HepG2 (cell line): ENCODE measurements around the gene ZNF764. TPM values are rescaled to one million over a fixed set of nuclear protein-coding genes. Genes with fewer than 3 reads are reported as not detected.

Experiments used
- ATF2 ChIP-seq: sonication (generic); formaldehyde crosslinking; IDR thresholded peaks from 2 replicates; pipeline ENCODE4 v1.4.0; 2020; ENCODE audit warnings: missing genetic modification reagents
- CENPT ChIP-seq: sonication (generic); formaldehyde crosslinking; IDR thresholded peaks from 2 replicates; pipeline ENCODE4 v1.8.0; 2022; ENCODE audit warnings: low read depth, mild to moderate bottlenecking, moderate library complexity, missing genetic modification reagents
- ELK4 ChIP-seq: sonication (generic); formaldehyde crosslinking; IDR thresholded peaks from 2 replicates; pipeline ENCODE4 v1.9.0; 2021; ENCODE audit warnings: missing genetic modification reagents, borderline replicate concordance
- FOXC1 ChIP-seq: sonication (generic); formaldehyde crosslinking; IDR thresholded peaks from 2 replicates; pipeline ENCODE4 v1.8.0; 2022; ENCODE audit warnings: mild to moderate bottlenecking, missing genetic modification reagents, borderline replicate concordance
- HIC2 ChIP-seq: sonication (generic); formaldehyde crosslinking; IDR thresholded peaks from 2 replicates; pipeline ENCODE4 v1.9.0; 2022; ENCODE audit warnings: low read depth, missing genetic modification reagents
- IKZF1 ChIP-seq: fragments of 450-650 bp; IDR thresholded peaks from 2 replicates; pipeline ENCODE4 v1.7.1; 2016
- ISX ChIP-seq: sonication (generic); formaldehyde crosslinking; conservative IDR thresholded peaks from 2 replicates; pipeline ENCODE4 v1.5.0; 2020; ENCODE audit warnings: missing genetic modification reagents
- JUNB ChIP-seq: sonication (generic); formaldehyde crosslinking; IDR thresholded peaks from 2 replicates; pipeline ENCODE4 v1.8.0; 2022; ENCODE audit warnings: missing genetic modification reagents, mild to moderate bottlenecking, borderline replicate concordance
- KDM6A ChIP-seq: IDR thresholded peaks from 2 replicates; pipeline ENCODE4 v1.6.1; 2016; ENCODE audit warnings: low read depth
- MAFF ChIP-seq: IDR thresholded peaks from 2 replicates; pipeline ENCODE4 v1.6.1; 2011; ENCODE audit warnings: low read depth, low read length, improper control_type of control experiment
- RFX3 ChIP-seq: IDR thresholded peaks from 2 replicates; pipeline ENCODE4 v1.6.1; 2016; ENCODE audit warnings: missing biosample characterization, missing genetic modification reagents
- SIN3B ChIP-seq: fragments of 150-350 bp; IDR thresholded peaks from 2 replicates; pipeline ENCODE4 v1.6.1; 2014; ENCODE audit warnings: low read length
- SNAI1 ChIP-seq: sonication (generic); formaldehyde crosslinking; IDR thresholded peaks from 2 replicates; pipeline ENCODE4 v1.5.0; 2020; ENCODE audit warnings: mild to moderate bottlenecking, missing genetic modification reagents, borderline replicate concordance
- SNRNP70 ChIP-seq: fragments of 200-400 bp; formaldehyde crosslinking; IDR thresholded peaks from 2 replicates; pipeline ENCODE4 v1.6.1; 2017; ENCODE audit warnings: mild to moderate bottlenecking, low read depth, low read length, moderate library complexity
- SRSF9 ChIP-seq: fragments of 200-400 bp; formaldehyde crosslinking; IDR thresholded peaks from 2 replicates; pipeline ENCODE4 v1.6.1; 2018; ENCODE audit warnings: borderline replicate concordance, mild to moderate bottlenecking, low read depth, low read length; ENCODE audit not compliant: insufficient read depth, poor library complexity, severe bottlenecking
- TAF15 ChIP-seq: fragments of 200-400 bp; formaldehyde crosslinking; IDR thresholded peaks from one replicate; pipeline ENCODE4 v1.6.1; 2018; ENCODE audit warnings: mild to moderate bottlenecking, low read depth, low read length; ENCODE audit not compliant: poor library complexity, severe bottlenecking
- TEF ChIP-seq: sonication (generic); formaldehyde crosslinking; IDR thresholded peaks from 2 replicates; pipeline ENCODE4 v1.5.0; 2020; ENCODE audit warnings: missing genetic modification reagents
- ZBTB1 ChIP-seq: sonication (generic); formaldehyde crosslinking; IDR thresholded peaks from 2 replicates; pipeline ENCODE4 v1.4.0; 2020; ENCODE audit warnings: missing genetic modification reagents, borderline replicate concordance
- ZBTB3 ChIP-seq: sonication (generic); formaldehyde crosslinking; IDR thresholded peaks from 2 replicates; pipeline ENCODE4 v1.4.0; 2020; ENCODE audit warnings: low read depth, mild to moderate bottlenecking, moderate library complexity, missing genetic modification reagents, borderline replicate concordance
- ZBTB8A ChIP-seq: sonication (generic); formaldehyde crosslinking; IDR thresholded peaks from 2 replicates; pipeline ENCODE4 v1.4.0; 2020; ENCODE audit warnings: mild to moderate bottlenecking, low read depth, missing genetic modification reagents, borderline replicate concordance
- ZFP1 ChIP-seq: IDR thresholded peaks from 2 replicates; pipeline ENCODE4 v1.6.1; 2016
- ZNF121 ChIP-seq: sonication (generic); formaldehyde crosslinking; IDR thresholded peaks from 2 replicates; pipeline ENCODE4 v1.5.0; 2020; ENCODE audit warnings: mild to moderate bottlenecking, missing genetic modification reagents
- ZNF329 ChIP-seq: sonication (generic); formaldehyde crosslinking; IDR thresholded peaks from 2 replicates; pipeline ENCODE4 v1.9.0; 2021; ENCODE audit warnings: low read depth, mild to moderate bottlenecking, missing genetic modification reagents
- ZNF331 ChIP-seq: sonication (generic); formaldehyde crosslinking; IDR thresholded peaks from 2 replicates; pipeline ENCODE4 v1.4.0; 2020; ENCODE audit warnings: missing genetic modification reagents
- ZNF569 ChIP-seq: sonication (generic); formaldehyde crosslinking; IDR thresholded peaks from 2 replicates; pipeline ENCODE4 v1.5.0; 2020; ENCODE audit warnings: mild to moderate bottlenecking, missing genetic modification reagents, moderate library complexity, borderline replicate concordance
- ZNF598 ChIP-seq: sonication (generic); formaldehyde crosslinking; IDR thresholded peaks from 2 replicates; pipeline ENCODE4 v1.5.1; 2020; ENCODE audit warnings: mild to moderate bottlenecking, missing genetic modification reagents, borderline replicate concordance
- ZNF703 ChIP-seq: sonication (generic); formaldehyde crosslinking; IDR thresholded peaks from 2 replicates; pipeline ENCODE4 v1.5.1; 2020; ENCODE audit warnings: missing genetic modification reagents, mild to moderate bottlenecking, moderate library complexity, borderline replicate concordance
- ZSCAN29 ChIP-seq: sonication (generic); formaldehyde crosslinking; conservative IDR thresholded peaks from 2 replicates; pipeline ENCODE4 v1.4.0; 2020; ENCODE audit warnings: mild to moderate bottlenecking, missing genetic modification reagents
- polyA plus RNA-seq, 8 experiments: library from polyadenylated mRNA; depleted of rRNA in 3 of 8; stranded (reverse) in 7 of 8; unstranded in 1 of 8; fragments of >200 nt; fragmentation: Illumina TruSeq in 4 of 8; extraction: Trizol in 4 of 8; gene quantifications; 2 replicates each; pipeline versions ENCODE4 v1.2.1 to v1.2.3, GENCODE V29; 2011 to 2016; ENCODE audit warnings: low read depth in 4 of 8, missing spikeins in 1 of 8, mixed read lengths in 1 of 8; ENCODE audit not compliant: insufficient read depth in 1 of 8
- total RNA-seq, 5 experiments: library from RNA; depleted of rRNA; stranded (reverse); fragments of >200 nt; fragmentation: Illumina TruSeq; extraction: Trizol; gene quantifications; 2 replicates each; pipeline ENCODE4 v1.2.3, GENCODE V29; 2016; ENCODE audit warnings: low read depth in 1 of 5

Gene ZNF764
- total and polyA plus RNA-seq, 2 of the 13 experiments (the other 11 are each of a cell fraction or from before 2014, with no cell fraction given), result 4.1 to 9.1 TPM

- TF ChIP-seq ZNF121, result peak; percentile 49; the same call in 1 of the 2 replicates
- TF ChIP-seq TAF15, result no peak
- TF ChIP-seq ZSCAN29 (CRISPR knock-in tag), result peak; percentile 57
- no peak for TF ChIP-seq ELK4 (CRISPR knock-in tag)
- TF ChIP-seq ZBTB1 (CRISPR knock-in tag), result no peak
- no peak for TF ChIP-seq JUNB (CRISPR knock-in tag)
- no peak for TF ChIP-seq ZNF331 (CRISPR knock-in tag)
- TF ChIP-seq ATF2, result 0 out of 2 replicates have a peak, but pooled peaks have one; percentile 54
- TF ChIP-seq ZNF598 (CRISPR knock-in tag), result no peak
- TF ChIP-seq TEF (CRISPR knock-in tag), result no peak
- TF ChIP-seq ZBTB3, result peak; percentile 84; the same call in 1 of the 2 replicates
- TF ChIP-seq RFX3 (CRISPR knock-in tag), result no peak
- no peak for TF ChIP-seq ISX (CRISPR knock-in tag)
- no peak; the same call in 1 of the 2 replicates for TF ChIP-seq ZFP1 (CRISPR knock-in tag)
- no peak for TF ChIP-seq HIC2 (CRISPR knock-in tag)
- TF ChIP-seq CENPT (CRISPR knock-in tag), result no peak
- no peak for TF ChIP-seq SNAI1 (CRISPR knock-in tag)
- TF ChIP-seq ZNF703 (CRISPR knock-in tag), result no peak
- no peak for TF ChIP-seq ZNF329 (CRISPR knock-in tag)
- 0 out of 2 replicates have a peak, but pooled peaks have one; percentile 32 for TF ChIP-seq SIN3B
- TF ChIP-seq MAFF, result no peak
- no peak for TF ChIP-seq ZNF569 (CRISPR knock-in tag)
- no peak for TF ChIP-seq SNRNP70
- no peak for TF ChIP-seq IKZF1
- TF ChIP-seq ZBTB8A (CRISPR knock-in tag), result no peak
- peak; percentile 78; the same call in 1 of the 2 replicates for TF ChIP-seq FOXC1
- no peak for TF ChIP-seq SRSF9
- TF ChIP-seq KDM6A (CRISPR knock-in tag), result no peak
Measured at GRCh38 chr16:30535777-30536190, 22.4 kb downstream of the ZNF764 start (continued).
